Subcutaneous abdominal adipose tissue (tissue), 5 donors: ENCODE results near the gene SMYD4.

ENCODE experiments used
- H3K27ac ChIP-seq: one replicate; pipeline ENCODE4 v1.7.0; 2013; ENCODE audit warnings: low read depth, mild to moderate bottlenecking, inconsistent platforms, low read length, moderate library complexity
- H3K27me3 ChIP-seq, 5 donors: one replicate each; pipeline ENCODE4 v1.7.0; 2013; ENCODE audit warnings: low read length in 5 of 5, inconsistent platforms in 1 of 5; ENCODE audit not compliant: control insufficient read depth in 5 of 5, insufficient read depth in 4 of 5
- H3K36me3 ChIP-seq, 5 donors: one replicate each; pipeline ENCODE4 v1.7.0; 2013; ENCODE audit warnings: low read length in 5 of 5; ENCODE audit not compliant: control insufficient read depth in 5 of 5, insufficient read depth in 5 of 5
- H3K4me1 ChIP-seq, 5 donors: one replicate each; pipeline ENCODE4 v1.7.0; 2013; ENCODE audit warnings: low read length in 5 of 5, mild to moderate bottlenecking in 3 of 5, moderate library complexity in 1 of 5; ENCODE audit not compliant: control insufficient read depth in 5 of 5, insufficient read depth in 5 of 5
- H3K4me3 ChIP-seq, 5 donors: one replicate each; pipeline ENCODE4 v1.7.0; 2013; ENCODE audit warnings: low read length in 5 of 5, low read depth in 1 of 5
- H3K9ac ChIP-seq, 5 donors: one replicate each; pipeline ENCODE4 v1.7.0; 2013; ENCODE audit warnings: low read length in 5 of 5, mild to moderate bottlenecking in 4 of 5, moderate library complexity in 3 of 5
- H3K9me3 ChIP-seq, 5 donors: one replicate each; pipeline ENCODE4 v1.7.0; 2013; ENCODE audit warnings: low read length in 5 of 5; ENCODE audit not compliant: control insufficient read depth in 5 of 5
- donor health status: healthy.
- donor health status: healthy.
- donor health status: healthy.
- donor health status: healthy.
- donor health status: healthy.

The SMYD4 gene

GRCh38 chr17:1829592-1830257 lies at the start of gene SMYD4, which contains the start of gene RPA1:
Gene SMYD4, minus strand, starts transcription at chr17:1829902. Its CDS starts 1,908 bp downstream, at chr17:1827994.
Gene RPA1, plus strand, starts transcription at chr17:1830005. Its CDS starts 89 bp downstream, at chr17:1830094.
- Histone ChIP-seq H3K9me3 (no peaks in the 10 kb centered on the region), H3K36me3 (peaks cover 0 to 29% (median 7%) of the 10 kb centered on the region in 5 donors), H3K9ac (peak within 1 kb of the TSS; percentile 30 to 83 (median 75)), H3K27me3 (no peaks in the 10 kb centered on the region), H3K27ac (peak within 1 kb of the TSS; percentile 42), H3K4me1 (peaks cover 4 to 23% (median 15%) of the 10 kb centered on the region in 5 donors), H3K4me3 (peak within 1 kb of the TSS; percentile 83 to 92 (median 90))

- H3K4me3 ChIP-seq, result no peak overlapping the region
- H3K27ac ChIP-seq, result no peak overlapping the region
- no peak overlapping the region for H3K9ac ChIP-seq
- H3K9me3 ChIP-seq, result no peaks in the 10 kb centered on the region
- peaks cover 27 to 85% (median 69%) of the 10 kb centered on the region in 5 donors for H3K36me3 ChIP-seq
- no peaks in the 10 kb centered on the region for H3K4me1 ChIP-seq
- H3K27me3 ChIP-seq, result no peaks in the 10 kb centered on the region
Observed at GRCh38 chr17:1878419-1879121, 48.9 kb upstream of the SMYD4 start.

GRCh38 chr17:1875597-1875996 lies 45.9 kb upstream of the SMYD4 start:
- H3K4me3 ChIP-seq, result no peak overlapping the region
- no peak overlapping the region for H3K9ac ChIP-seq
- no peaks in the 10 kb centered on the region for H3K9me3 ChIP-seq
- H3K27ac ChIP-seq, result no peak overlapping the region
- H3K4me1 ChIP-seq, result no peaks in the 10 kb centered on the region
- peaks cover 35 to 83% (median 65%) of the 10 kb centered on the region in 5 donors for H3K36me3 ChIP-seq
- H3K27me3 ChIP-seq, result no peaks in the 10 kb centered on the region

- Histone ChIP-seq H3K4me3 (no peak overlapping the region), H3K9ac (no peak overlapping the region), H3K36me3 (peaks cover 39 to 69% (median 49%) of the 10 kb centered on the region in 5 donors), H3K4me1 (no peaks in the 10 kb centered on the region), H3K27ac (no peak overlapping the region), H3K27me3 (no peaks in the 10 kb centered on the region), H3K9me3 (no peaks in the 10 kb centered on the region)
Observed at GRCh38 chr17:1873418-1873817, 43.7 kb upstream of the SMYD4 start.

- H3K9ac ChIP-seq, result no peak overlapping the region
- no peaks in the 10 kb centered on the region for H3K9me3 ChIP-seq
- H3K27ac ChIP-seq, result no peak overlapping the region
- no peaks in the 10 kb centered on the region for H3K27me3 ChIP-seq
- H3K4me3 ChIP-seq, result no peak overlapping the region
- H3K36me3 ChIP-seq, result peaks cover 39 to 66% (median 49%) of the 10 kb centered on the region in 5 donors
- H3K4me1 ChIP-seq, result no peaks in the 10 kb centered on the region
Observed at GRCh38 chr17:1872976-1873375, 43.3 kb upstream of the SMYD4 start.

- H3K9me3 ChIP-seq, result no peaks in the 10 kb centered on the region
- no peak overlapping the region for H3K4me3 ChIP-seq
- H3K27me3 ChIP-seq, result no peaks in the 10 kb centered on the region
- H3K4me1 ChIP-seq, result no peaks in the 10 kb centered on the region
- H3K36me3 ChIP-seq, result peaks cover 34 to 59% (median 43%) of the 10 kb centered on the region in 5 donors
- no peak overlapping the region for H3K27ac ChIP-seq
- H3K9ac ChIP-seq, result no peak overlapping the region
Observed at GRCh38 chr17:1872254-1872653, 42.6 kb upstream of the SMYD4 start.

- Histone ChIP-seq H3K4me3 (no peak overlapping the region), H3K36me3 (peaks cover 29 to 54% (median 38%) of the 10 kb centered on the region in 5 donors), H3K27ac (no peak overlapping the region), H3K4me1 (no peaks in the 10 kb centered on the region), H3K27me3 (no peaks in the 10 kb centered on the region), H3K9me3 (no peaks in the 10 kb centered on the region), H3K9ac (no peak overlapping the region)
Observed at GRCh38 chr17:1871756-1872155, 42.1 kb upstream of the SMYD4 start.

GRCh38 chr17:1870592-1870991 lies 40.9 kb upstream of the SMYD4 start:
- no peaks in the 10 kb centered on the region for H3K4me1 ChIP-seq
- H3K36me3 ChIP-seq, result peaks cover 17 to 45% (median 33%) of the 10 kb centered on the region in 5 donors
- H3K27me3 ChIP-seq, result no peaks in the 10 kb centered on the region
- H3K27ac ChIP-seq, result no peak overlapping the region
- no peak overlapping the region for H3K4me3 ChIP-seq
- H3K9ac ChIP-seq, result no peak overlapping the region
- H3K9me3 ChIP-seq, result no peaks in the 10 kb centered on the region

- H3K36me3 ChIP-seq, result peaks cover 11 to 25% (median 14%) of the 10 kb centered on the region in 5 donors
- no peak overlapping the region for H3K27ac ChIP-seq
- no peaks in the 10 kb centered on the region for H3K4me1 ChIP-seq
- H3K27me3 ChIP-seq, result no peaks in the 10 kb centered on the region
- H3K4me3 ChIP-seq, result no peak overlapping the region
- peak overlapping the region in 1 of 5 donors; percentile 11 for H3K9ac ChIP-seq
- H3K9me3 ChIP-seq, result no peaks in the 10 kb centered on the region
Observed at GRCh38 chr17:1868090-1868489, 38.4 kb upstream of the SMYD4 start.

GRCh38 chr17:1867307-1867706 lies 37.6 kb upstream of the SMYD4 start:
- Histone ChIP-seq H3K36me3 (peaks cover 7 to 17% (median 8%) of the 10 kb centered on the region in 5 donors), H3K27ac (no peak overlapping the region), H3K4me1 (no peaks in the 10 kb centered on the region)

More at GRCh38 chr17:1867307-1867706, 37.6 kb upstream of the SMYD4 start:
- H3K9me3 ChIP-seq, result no peaks in the 10 kb centered on the region
- no peak overlapping the region for H3K9ac ChIP-seq
- no peak overlapping the region for H3K4me3 ChIP-seq
- no peaks in the 10 kb centered on the region for H3K27me3 ChIP-seq
